ENCODE data around the gene BHMT2. TPM values are rescaled to one million over a fixed set of nuclear protein-coding genes. Genes with fewer than 3 reads are reported as not detected.

Gene BHMT2
- total RNA-seq, 1 donor: 34.5 TPM

DNA sequence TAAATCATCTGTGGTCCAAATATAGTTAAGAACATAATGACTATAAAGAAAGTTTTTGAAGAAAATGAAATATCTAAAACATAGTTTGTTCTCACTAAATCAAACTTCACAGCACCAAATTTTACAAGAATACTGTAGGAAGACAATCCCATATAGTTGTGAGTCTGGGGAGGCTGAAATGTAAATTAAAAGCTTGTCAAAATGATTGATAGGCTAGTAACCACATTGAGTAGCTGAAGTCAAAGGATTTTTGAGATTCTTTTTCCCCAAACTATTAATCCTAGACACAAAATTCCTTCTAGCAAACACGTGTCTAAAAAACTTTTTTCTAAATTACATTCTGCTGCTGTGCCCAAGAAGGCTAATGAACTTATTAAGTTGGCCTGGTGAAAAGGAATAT is 55.0 kb downstream of the BHMT2 start:
- H3K4me3 ChIP-seq (ENCODE audit: low read depth, low read length): no peak overlapping the region
- DNase-seq (ENCODE audit: low read depth): no peak
- TF ChIP-seq, protein P1, sequence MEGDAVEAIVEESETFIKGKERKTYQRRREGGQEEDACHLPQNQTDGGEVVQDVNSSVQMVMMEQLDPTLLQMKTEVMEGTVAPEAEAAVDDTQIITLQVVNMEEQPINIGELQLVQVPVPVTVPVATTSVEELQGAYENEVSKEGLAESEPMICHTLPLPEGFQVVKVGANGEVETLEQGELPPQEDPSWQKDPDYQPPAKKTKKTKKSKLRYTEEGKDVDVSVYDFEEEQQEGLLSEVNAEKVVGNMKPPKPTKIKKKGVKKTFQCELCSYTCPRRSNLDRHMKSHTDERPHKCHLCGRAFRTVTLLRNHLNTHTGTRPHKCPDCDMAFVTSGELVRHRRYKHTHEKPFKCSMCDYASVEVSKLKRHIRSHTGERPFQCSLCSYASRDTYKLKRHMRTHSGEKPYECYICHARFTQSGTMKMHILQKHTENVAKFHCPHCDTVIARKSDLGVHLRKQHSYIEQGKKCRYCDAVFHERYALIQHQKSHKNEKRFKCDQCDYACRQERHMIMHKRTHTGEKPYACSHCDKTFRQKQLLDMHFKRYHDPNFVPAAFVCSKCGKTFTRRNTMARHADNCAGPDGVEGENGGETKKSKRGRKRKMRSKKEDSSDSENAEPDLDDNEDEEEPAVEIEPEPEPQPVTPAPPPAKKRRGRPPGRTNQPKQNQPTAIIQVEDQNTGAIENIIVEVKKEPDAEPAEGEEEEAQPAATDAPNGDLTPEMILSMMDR (IDR thresholded peaks at IDR 0.05; ENCODE audit: insufficient read depth, low read depth, low read length): no peak

- H3K4me3 ChIP-seq (ENCODE audit: low read depth, low read length): no peak overlapping the region
- DNase-seq (ENCODE audit: low read depth): peak; percentile 31
- TF ChIP-seq, protein P1 (IDR thresholded peaks at IDR 0.05; ENCODE audit: insufficient read depth, low read depth, low read length): no peak
Measured at GRCh38 chr5:79130781-79131180, 61.2 kb downstream of the BHMT2 start.

- DNase-seq (ENCODE audit: low read depth): peak; percentile 63
- H3K4me3 ChIP-seq (ENCODE audit: low read depth, low read length): no peak overlapping the region
- TF ChIP-seq, protein P1 (IDR thresholded peaks at IDR 0.05; ENCODE audit: insufficient read depth, low read depth, low read length): peak; percentile 21
Measured at GRCh38 chr5:79133121-79133656, 63.6 kb downstream of the BHMT2 start.

- peak; percentile 84 for DNase-seq (ENCODE audit: low read depth)
- H3K4me3 ChIP-seq (ENCODE audit: low read depth, low read length): peak overlapping the region; percentile 24
- TF ChIP-seq, protein P1 (IDR thresholded peaks at IDR 0.05; ENCODE audit: insufficient read depth, low read depth, low read length): peak; percentile 81
Measured at GRCh38 chr5:79133657-79134451, 64.3 kb downstream of the BHMT2 start.

DNA sequence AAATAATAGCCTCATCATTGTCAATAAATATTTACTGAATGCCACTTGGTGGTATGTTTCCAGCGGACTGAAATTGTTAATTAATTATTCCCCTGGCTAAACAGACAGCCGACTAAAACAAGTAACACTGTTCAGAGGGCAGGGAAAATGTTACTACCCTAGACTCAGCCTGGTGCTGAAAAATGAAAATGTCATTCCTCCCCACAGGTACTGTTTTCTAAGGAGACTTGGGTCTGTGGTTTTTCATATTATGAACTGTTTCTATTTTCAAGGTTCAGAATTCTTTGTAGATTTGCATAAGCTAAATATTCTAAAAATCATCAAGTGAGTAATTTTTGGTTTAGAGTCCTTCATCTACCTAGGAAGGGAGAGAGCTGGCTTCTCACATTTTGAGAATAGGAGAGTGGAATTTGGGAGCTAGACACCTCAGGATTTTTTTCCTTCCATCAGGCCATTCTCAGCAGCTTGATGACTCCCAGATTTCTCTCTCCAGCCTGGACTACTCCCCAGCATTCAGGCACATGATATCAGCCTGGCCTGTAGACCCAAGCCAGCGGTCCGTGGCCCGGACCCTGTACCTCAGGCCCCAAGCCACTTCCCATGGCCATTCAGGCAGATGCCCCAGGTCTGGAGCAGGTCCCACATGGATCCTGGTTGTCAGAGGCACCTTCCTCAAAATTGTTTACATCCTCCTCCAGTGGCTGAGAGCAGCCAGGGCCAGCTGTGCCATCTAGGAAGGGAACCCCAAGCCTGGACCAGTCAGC is 66.4 kb downstream of the BHMT2 start:
- no peak for DNase-seq (ENCODE audit: low read depth)
- TF ChIP-seq, protein P1 (IDR thresholded peaks at IDR 0.05; ENCODE audit: insufficient read depth, low read depth, low read length): no peak
- H3K4me3 ChIP-seq (ENCODE audit: low read depth, low read length): no peak overlapping the region

DNA sequence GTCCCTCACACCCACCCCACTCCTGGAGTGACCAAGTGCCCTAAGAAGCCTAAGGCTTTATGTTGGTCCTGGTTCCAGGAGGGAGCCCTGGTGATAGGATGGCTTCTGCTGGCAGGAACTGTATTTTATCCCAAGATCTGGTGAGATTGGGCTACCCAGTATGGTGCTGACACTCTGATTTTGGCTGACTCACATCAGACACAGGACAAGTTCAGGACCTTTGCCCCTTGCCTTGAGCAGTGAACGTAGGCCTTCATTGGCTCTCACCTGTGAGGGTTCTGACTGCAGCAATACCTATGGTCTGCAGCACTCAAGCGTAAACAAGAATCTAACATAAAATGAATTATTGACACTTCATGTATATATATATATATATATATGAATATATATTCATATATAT is 67.1 kb downstream of the BHMT2 start:
- TF ChIP-seq, protein P1 (IDR thresholded peaks at IDR 0.05; ENCODE audit: insufficient read depth, low read depth, low read length): no peak
- no peak overlapping the region for H3K4me3 ChIP-seq (ENCODE audit: low read depth, low read length)
- no peak for DNase-seq (ENCODE audit: low read depth)

Other genes starting within 250 kb of the BHMT2 start
- gene ARSB, start 84.5 kb upstream of the BHMT2 start, total RNA-seq: 26.1 and 26.3 TPM in 2 replicates
- gene DMGDH, start 93 bp upstream of the BHMT2 start, total RNA-seq: 4.5 and 6.9 TPM in 2 replicates
- under 0.01 and 0.86 TPM in 2 replicates for gene BHMT, start 42.0 kb downstream of the BHMT2 start, total RNA-seq
- 9.1 and 9.3 TPM in 2 replicates for gene JMY, start 166.4 kb downstream of the BHMT2 start, total RNA-seq

All from fibroblast of villous mesenchyme (primary cell).